ENCODE results near the gene LRPAP1. TPM values are rescaled to one million over a fixed set of nuclear protein-coding genes. Genes with fewer than 3 reads are reported as not detected.
"Not testable (repeated sequence)": the region's sequence is repeated elsewhere in the genome, so short reads cannot be mapped to it uniquely, and the experiment has no call there.

LRPAP1 gene
- total RNA-seq, 2 donors from 2014 or later: 157 to 214 TPM

- Histone ChIP-seq H3K9me3 (no peaks in the 10 kb centered on the region), H3K36me3 (no peaks in the 10 kb centered on the region), H3K4me3 (no peak overlapping the region), H3K4me1 (no peaks in the 10 kb centered on the region), H3K27ac (no peak overlapping the region), H3K27me3 (no peaks in the 10 kb centered on the region), H3K9ac (ENCODE audit: low read depth in 2 of 2, low read length in 2 of 2) (no peak overlapping the region)
- no peak for TF ChIP-seq CTCF (IDR thresholded peaks at IDR 0.05)
- intact Hi-C loops (cut with DNase I): no loop called here
- no peak for DNase-seq
Measured at GRCh38 chr4:3563403-3563802, 31.2 kb upstream of the LRPAP1 start.

- DNase-seq; H3K4me1 ChIP-seq; H3K4me3 ChIP-seq; intact Hi-C loops (cut with DNase I); H3K9ac ChIP-seq (ENCODE audit: low read depth in 2 of 2, low read length in 2 of 2); H3K27ac ChIP-seq; H3K27me3 ChIP-seq; H3K36me3 ChIP-seq; H3K9me3 ChIP-seq: not testable (repeated sequence)
Measured at GRCh38 chr4:3562127-3562526, 29.9 kb upstream of the LRPAP1 start.

GRCh38 chr4:3560465-3560864 lies 28.2 kb upstream of the LRPAP1 start:
- H3K27ac ChIP-seq; H3K4me1 ChIP-seq; H3K36me3 ChIP-seq; DNase-seq; H3K27me3 ChIP-seq; H3K9ac ChIP-seq (ENCODE audit: low read depth in 2 of 2, low read length in 2 of 2); H3K4me3 ChIP-seq; H3K9me3 ChIP-seq; intact Hi-C loops (cut with DNase I): not testable (repeated sequence)

- H3K9me3 ChIP-seq; H3K36me3 ChIP-seq; H3K4me1 ChIP-seq; H3K4me3 ChIP-seq; H3K27me3 ChIP-seq; intact Hi-C loops (cut with DNase I); H3K9ac ChIP-seq (ENCODE audit: low read depth in 2 of 2, low read length in 2 of 2); H3K27ac ChIP-seq; DNase-seq: not testable (repeated sequence)
Measured at GRCh38 chr4:3559381-3560290, 27.4 kb upstream of the LRPAP1 start.

- H3K9ac ChIP-seq (ENCODE audit: low read depth in 2 of 2, low read length in 2 of 2); intact Hi-C loops (cut with DNase I): not testable (repeated sequence)
Measured at GRCh38 chr4:3558514-3558836, 26.3 kb upstream of the LRPAP1 start.

GRCh38 chr4:3557676-3558513 lies 25.7 kb upstream of the LRPAP1 start:
- H3K9ac ChIP-seq (ENCODE audit: low read depth in 2 of 2, low read length in 2 of 2); H3K4me3 ChIP-seq; H3K36me3 ChIP-seq; intact Hi-C loops (cut with DNase I); DNase-seq; H3K27ac ChIP-seq; H3K4me1 ChIP-seq; H3K27me3 ChIP-seq; H3K9me3 ChIP-seq: not testable (repeated sequence)

More at GRCh38 chr4:3558514-3558836, 26.3 kb upstream of the LRPAP1 start:
- not testable (repeated sequence) for H3K4me1 ChIP-seq, H3K27me3 ChIP-seq, H3K27ac ChIP-seq, H3K9me3 ChIP-seq, DNase-seq, H3K36me3 ChIP-seq, H3K4me3 ChIP-seq

- DNase-seq; H3K27ac ChIP-seq; H3K9me3 ChIP-seq; H3K4me1 ChIP-seq; intact Hi-C loops (cut with DNase I); H3K9ac ChIP-seq (ENCODE audit: low read depth in 2 of 2, low read length in 2 of 2); H3K36me3 ChIP-seq; H3K4me3 ChIP-seq; H3K27me3 ChIP-seq: not testable (repeated sequence)
Measured at GRCh38 chr4:3557088-3557492, 24.9 kb upstream of the LRPAP1 start.

- H3K36me3 ChIP-seq; DNase-seq; H3K9ac ChIP-seq (ENCODE audit: low read depth in 2 of 2, low read length in 2 of 2); H3K9me3 ChIP-seq; H3K4me3 ChIP-seq; intact Hi-C loops (cut with DNase I); H3K4me1 ChIP-seq; H3K27ac ChIP-seq; H3K27me3 ChIP-seq: not testable (repeated sequence)
Measured at GRCh38 chr4:3556244-3556867, 24.1 kb upstream of the LRPAP1 start.

- intact Hi-C loops (cut with DNase I): not testable (repeated sequence)
Measured at GRCh38 chr4:3555459-3556070, 23.3 kb upstream of the LRPAP1 start.

GRCh38 chr4:3551366-3551765 lies 19.1 kb upstream of the LRPAP1 start:
- H3K27me3 ChIP-seq; intact Hi-C loops (cut with DNase I); H3K4me3 ChIP-seq; H3K9me3 ChIP-seq; H3K36me3 ChIP-seq; H3K9ac ChIP-seq (ENCODE audit: low read depth in 2 of 2, low read length in 2 of 2); DNase-seq; H3K27ac ChIP-seq; H3K4me1 ChIP-seq: not testable (repeated sequence)

More at GRCh38 chr4:3555459-3556070, 23.3 kb upstream of the LRPAP1 start:
- DNase-seq; H3K4me3 ChIP-seq; H3K36me3 ChIP-seq; H3K27ac ChIP-seq; H3K4me1 ChIP-seq; H3K9me3 ChIP-seq; H3K9ac ChIP-seq (ENCODE audit: low read depth in 2 of 2, low read length in 2 of 2); H3K27me3 ChIP-seq: not testable (repeated sequence)

- H3K9ac ChIP-seq (ENCODE audit: low read depth in 2 of 2, low read length in 2 of 2); H3K4me3 ChIP-seq; intact Hi-C loops (cut with DNase I); DNase-seq; H3K27ac ChIP-seq; H3K27me3 ChIP-seq; H3K4me1 ChIP-seq; H3K36me3 ChIP-seq; H3K9me3 ChIP-seq: not testable (repeated sequence)
Measured at GRCh38 chr4:3550792-3551325, 18.6 kb upstream of the LRPAP1 start.
